HAP-1 (cell line): ENCODE results near the gene TESPA1.
A peak's percentile ranks its signal among the peaks of the same experiment; 100 is the strongest.

Experiments used
- DNase-seq, 2 experiments: peaks; one replicate each; pipeline ENCODE4 v3.0.0-alpha.2; 2016 to 2020; ENCODE audit warnings: low spot score in 2 of 2
- H3K27me3 ChIP-seq: fragments of 250-450 bp; sonication (Bioruptor Pico); 2 replicates; pipeline ENCODE4 v1.5.1; 2020; ENCODE audit warnings: low read depth, mild to moderate bottlenecking, moderate library complexity
- H3K36me3 ChIP-seq: fragments of 250-450 bp; sonication (Bioruptor Pico); replicated peaks from 2 replicates; pipeline ENCODE4 v1.5.1; 2020; ENCODE audit warnings: mild to moderate bottlenecking
- H3K4me1 ChIP-seq: fragments of 250-450 bp; sonication (Bioruptor Pico); 2 replicates; pipeline ENCODE4 v1.5.1; 2020; ENCODE audit warnings: mild to moderate bottlenecking
- H3K4me3 ChIP-seq: fragments of 250-450 bp; sonication (Bioruptor Pico); 2 replicates; pipeline ENCODE4 v1.5.1; 2020; ENCODE audit warnings: mild to moderate bottlenecking, moderate library complexity
- H3K9me3 ChIP-seq: fragments of 250-450 bp; sonication (Bioruptor Pico); 2 replicates; pipeline ENCODE4 v1.5.1; 2020; ENCODE audit warnings: mild to moderate bottlenecking, moderate library complexity
- in situ Hi-C: fragments of 300-500 bp; cut with MboI; formaldehyde crosslinking; loops from 3 replicates; pipeline ENCODE4 v1.14.3; 2020; ENCODE audit warnings: low sequenced_read_pairs, inconsistent platforms, mixed read lengths

TESPA1 gene

DNA sequence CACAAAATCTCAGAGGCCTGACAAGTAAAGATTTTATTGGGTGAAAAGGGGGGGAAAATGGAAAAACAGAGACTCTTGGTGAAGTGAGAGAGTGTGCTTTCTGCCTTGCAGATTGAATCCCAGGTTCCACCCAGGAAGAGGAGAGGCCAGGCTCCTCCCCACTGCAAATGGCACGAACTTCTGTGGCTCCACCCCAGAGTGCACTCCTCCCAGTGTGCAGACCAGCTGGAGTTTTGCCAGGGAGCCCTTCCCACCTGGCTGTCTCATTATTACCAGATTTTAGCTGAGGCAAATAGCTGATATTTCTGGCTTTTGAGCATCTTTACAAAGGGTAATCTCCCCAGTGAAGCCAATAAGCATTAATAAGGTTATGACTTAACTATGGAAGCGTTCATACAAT lies 51.9 kb downstream of the TESPA1 start:
- H3K4me1 ChIP-seq: no peaks in the 10 kb centered on the region
- DNase-seq: peak in 1 of 2 experiments; percentile 22
- 0 out of 2 replicates have a peak, but pooled peaks cover 3% of the 10 kb centered on the region for H3K9me3 ChIP-seq
- no peaks in the 10 kb centered on the region for H3K27me3 ChIP-seq
- no peaks in the 10 kb centered on the region for H3K36me3 ChIP-seq
- H3K4me3 ChIP-seq: no peak overlapping the region
- in situ Hi-C loops: no loop called here

DNA sequence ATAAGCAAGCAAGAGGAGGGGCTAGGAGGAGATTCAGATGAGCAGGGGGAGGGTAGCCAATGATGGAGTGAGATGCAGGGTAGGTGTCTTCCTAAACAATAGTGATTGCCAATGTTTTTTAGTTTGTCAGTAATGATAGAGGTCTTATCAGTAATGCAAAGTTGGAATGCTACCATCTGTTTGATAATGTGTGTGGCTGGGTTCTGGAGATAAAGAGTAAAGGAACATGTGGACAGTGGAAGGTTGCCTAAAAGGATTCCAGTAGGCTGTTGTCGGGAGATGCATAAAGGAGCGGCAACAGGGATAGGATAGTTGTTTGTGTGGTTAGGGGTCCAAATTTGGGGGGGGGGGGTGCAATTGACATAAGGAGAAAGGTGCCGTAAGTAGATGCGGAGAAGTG lies 52.5 kb downstream of the TESPA1 start:
- DNase-seq: no peak
- 0 out of 2 replicates have a peak, but pooled peaks cover 3% of the 10 kb centered on the region for H3K9me3 ChIP-seq
- no peaks in the 10 kb centered on the region for H3K4me1 ChIP-seq
- no peaks in the 10 kb centered on the region for H3K27me3 ChIP-seq
- no peak overlapping the region for H3K4me3 ChIP-seq
- no peaks in the 10 kb centered on the region for H3K36me3 ChIP-seq
- in situ Hi-C loops: no loop called here

DNA sequence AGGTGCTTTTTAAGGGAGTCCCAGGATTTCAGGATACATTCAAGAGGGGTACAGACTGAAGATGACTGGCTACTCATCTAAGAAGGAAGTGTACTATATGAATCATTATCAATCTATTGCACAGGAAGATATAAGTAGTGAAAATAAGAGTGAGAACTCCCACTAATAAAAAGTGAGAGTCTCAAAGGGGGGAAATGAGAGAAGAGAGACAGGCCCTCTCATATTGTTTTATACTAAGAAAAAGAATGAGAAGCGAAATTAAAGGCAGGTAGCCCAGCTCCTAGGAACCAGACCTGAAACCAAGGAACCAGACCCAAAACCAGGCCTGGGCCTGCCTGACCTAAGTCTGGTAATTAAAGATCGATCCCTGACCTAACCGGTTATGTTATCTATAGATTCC lies 54.6 kb downstream of the TESPA1 start:
- no peaks in the 10 kb centered on the region for H3K36me3 ChIP-seq
- H3K4me3 ChIP-seq: no peak overlapping the region
- H3K4me1 ChIP-seq: peaks cover 8% of the 10 kb centered on the region; the same call in 1 of the 2 replicates
- H3K27me3 ChIP-seq: no peaks in the 10 kb centered on the region
- in situ Hi-C loops: no loop called here
- 0 out of 2 replicates have a peak, but pooled peaks cover 3% of the 10 kb centered on the region for H3K9me3 ChIP-seq
- no peak for DNase-seq

DNA sequence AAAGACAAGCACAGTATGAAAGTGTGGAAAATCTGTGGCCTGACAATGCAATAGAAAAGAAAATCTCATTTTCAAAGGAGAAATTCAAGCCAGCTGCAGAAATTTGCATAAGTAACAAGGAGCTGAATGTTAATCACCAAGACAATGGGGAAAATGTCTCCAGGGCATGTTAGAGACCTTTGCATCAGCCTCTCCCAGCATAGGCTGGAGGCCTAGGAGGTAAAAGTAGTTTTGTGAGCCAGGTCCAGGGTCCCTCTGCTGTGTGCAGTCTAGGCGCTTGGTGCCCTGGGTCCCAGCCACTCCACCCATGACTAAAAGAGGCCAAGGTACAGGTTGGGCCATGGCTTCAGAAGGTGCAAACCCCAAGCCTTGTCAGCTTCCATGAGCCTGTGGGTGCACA lies 58.3 kb downstream of the TESPA1 start:
- in situ Hi-C loops: no loop called here
- no peak overlapping the region for H3K4me3 ChIP-seq
- H3K36me3 ChIP-seq: no peaks in the 10 kb centered on the region
- peaks cover 8% of the 10 kb centered on the region; the same call in 1 of the 2 replicates for H3K4me1 ChIP-seq
- DNase-seq: peak; percentile 29 to 61
- 0 out of 2 replicates have a peak, but pooled peaks cover 3% of the 10 kb centered on the region for H3K9me3 ChIP-seq
- no peaks in the 10 kb centered on the region for H3K27me3 ChIP-seq

DNA sequence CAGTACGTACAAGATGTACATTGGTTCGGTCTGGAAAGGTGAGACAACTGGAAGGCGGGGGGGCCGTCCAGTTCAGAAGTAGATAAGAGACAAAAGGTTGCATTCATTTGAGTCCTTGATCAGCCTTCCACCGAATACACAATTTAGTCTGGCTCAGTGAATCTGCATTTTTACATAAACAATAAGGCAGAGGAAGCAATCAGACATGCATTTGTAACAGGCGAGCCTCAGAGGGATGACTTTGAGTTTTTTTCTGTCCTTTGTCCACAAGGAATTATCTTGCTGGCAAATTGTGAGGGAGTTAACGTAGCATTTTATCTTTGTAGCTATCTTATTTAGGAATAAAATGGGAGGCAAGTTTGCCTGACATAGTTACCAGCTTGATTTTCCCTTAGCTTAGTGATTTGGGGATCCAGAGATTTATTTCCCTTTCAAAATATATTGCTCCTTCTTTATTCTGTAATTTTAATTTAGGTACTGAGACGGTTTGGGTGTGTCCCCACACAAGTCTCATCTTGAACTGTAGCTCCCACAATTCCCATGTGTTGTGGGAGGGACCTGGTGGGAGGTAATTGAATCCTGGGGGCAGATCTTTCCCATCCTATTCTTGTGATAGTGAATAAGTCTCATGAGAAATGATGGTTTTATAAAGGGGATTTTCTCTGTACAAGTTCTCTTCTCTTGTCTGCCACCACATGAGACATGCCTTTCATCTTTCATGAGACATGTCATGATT lies 59.4 kb downstream of the TESPA1 start:
- Histone ChIP-seq H3K9me3 (no peaks in the 10 kb centered on the region), H3K36me3 (no peaks in the 10 kb centered on the region), H3K27me3 (no peaks in the 10 kb centered on the region), H3K4me3 (no peak overlapping the region), H3K4me1 (peaks cover 8% of the 10 kb centered on the region; the same call in 1 of the 2 replicates)
- in situ Hi-C loops: no loop called here
- no peak for DNase-seq

DNA sequence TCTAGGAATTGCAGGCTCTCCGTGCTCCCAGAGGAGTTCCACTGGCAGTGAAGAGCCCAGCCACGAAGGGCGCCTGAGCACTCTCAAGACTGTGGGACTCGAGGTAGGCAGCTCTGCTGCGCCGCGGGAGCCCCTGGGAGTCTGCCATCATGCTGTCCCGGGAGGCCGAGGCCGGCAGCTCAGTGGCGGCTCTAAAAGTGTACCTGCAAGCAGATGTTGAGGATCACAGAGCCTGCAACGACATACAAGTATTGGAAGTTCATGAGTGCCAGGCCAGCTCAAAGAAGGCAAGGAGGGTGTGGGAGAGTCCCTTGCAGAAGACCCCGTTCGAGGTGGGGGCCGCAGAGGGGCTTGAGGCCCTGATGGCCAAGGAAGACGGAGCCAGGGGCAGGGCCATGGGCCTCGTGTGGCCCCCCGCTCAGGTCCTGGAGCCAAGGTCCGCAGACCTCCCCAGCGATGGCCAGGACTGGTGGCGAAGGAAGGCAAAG lies 67.5 kb downstream of the TESPA1 start:
- Histone ChIP-seq H3K36me3 (no peaks in the 10 kb centered on the region), H3K9me3 (no peaks in the 10 kb centered on the region), H3K27me3 (no peaks in the 10 kb centered on the region), H3K4me3 (no peak overlapping the region), H3K4me1 (no peaks in the 10 kb centered on the region)
- DNase-seq: no peak
- in situ Hi-C loops: no loop called here
